ENCODE results near the gene CCDC182.

CCDC182 gene

DNA sequence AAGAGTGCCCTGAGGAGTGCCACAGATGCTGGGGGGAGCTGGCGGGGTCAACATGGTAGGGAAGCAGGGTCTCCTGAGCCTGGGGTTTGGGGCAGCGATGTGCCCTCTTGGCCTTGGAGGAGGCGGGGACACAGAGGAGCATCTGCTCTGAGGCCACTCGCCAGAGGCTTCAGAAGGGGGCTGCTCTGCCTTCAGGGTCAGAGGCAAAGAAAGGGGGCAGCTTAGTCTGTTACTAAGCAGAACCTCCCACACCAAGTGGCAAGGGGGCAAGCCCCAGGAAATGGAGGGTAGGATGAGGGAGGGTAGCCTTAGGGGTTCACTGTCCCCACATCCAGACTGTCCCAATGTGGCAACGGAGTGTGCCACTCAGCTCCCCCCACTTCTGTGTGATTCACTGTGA is 18.3 kb downstream of the CCDC182 start:
- no peak for DNase-seq (ENCODE audit: low read depth in 2 of 2)

DNA sequence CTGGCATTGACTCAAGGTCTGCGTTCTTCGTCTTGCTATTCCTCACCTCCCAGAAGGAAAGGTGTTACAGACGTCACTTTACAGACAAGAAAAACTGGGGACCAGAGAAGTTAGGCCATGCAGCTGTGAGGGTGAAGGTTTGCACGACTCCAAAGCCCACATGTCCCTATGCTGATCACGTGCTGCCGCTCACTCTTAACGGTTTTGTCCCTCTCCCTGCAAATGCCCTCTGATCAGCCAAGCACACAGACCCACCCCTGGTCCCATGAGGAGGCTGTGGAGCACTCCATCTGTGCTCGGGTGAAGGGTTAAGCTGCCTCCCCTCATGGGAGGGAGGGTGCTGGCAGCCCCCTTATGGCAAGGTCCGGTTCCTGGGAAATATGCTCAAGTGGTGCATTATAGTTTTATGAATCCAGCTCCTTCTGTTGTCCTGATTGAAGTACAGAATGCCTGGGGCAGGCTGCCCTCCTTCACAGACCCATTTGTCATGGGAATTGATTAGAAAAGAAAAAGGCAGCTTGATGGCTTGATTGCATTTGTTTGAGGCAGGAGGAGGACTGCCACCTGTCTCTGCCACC is 18.8 kb downstream of the CCDC182 start:
- DNase-seq (ENCODE audit: low read depth in 2 of 2), result no peak

DNA sequence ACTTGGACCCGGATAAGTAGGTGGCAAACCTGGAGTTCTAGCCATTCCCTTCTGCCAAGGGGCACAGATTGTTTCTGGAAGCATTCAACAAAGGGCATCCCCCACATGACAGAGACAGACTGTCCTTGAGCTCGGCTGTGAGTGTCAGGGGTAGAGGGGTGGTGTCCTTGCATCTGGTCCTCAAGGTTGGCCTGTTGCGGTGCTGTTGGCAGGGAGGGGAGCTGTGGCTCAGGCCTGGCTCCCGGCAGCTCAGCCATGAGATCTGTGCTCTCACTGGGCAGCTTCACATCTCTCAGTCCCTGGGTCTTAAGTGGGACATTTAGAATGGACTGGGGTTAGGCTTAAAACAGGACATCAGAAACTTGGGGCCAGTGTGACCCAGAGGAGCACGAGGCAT is 20.4 kb downstream of the CCDC182 start:
- no peak for DNase-seq (ENCODE audit: low read depth in 2 of 2)

DNA sequence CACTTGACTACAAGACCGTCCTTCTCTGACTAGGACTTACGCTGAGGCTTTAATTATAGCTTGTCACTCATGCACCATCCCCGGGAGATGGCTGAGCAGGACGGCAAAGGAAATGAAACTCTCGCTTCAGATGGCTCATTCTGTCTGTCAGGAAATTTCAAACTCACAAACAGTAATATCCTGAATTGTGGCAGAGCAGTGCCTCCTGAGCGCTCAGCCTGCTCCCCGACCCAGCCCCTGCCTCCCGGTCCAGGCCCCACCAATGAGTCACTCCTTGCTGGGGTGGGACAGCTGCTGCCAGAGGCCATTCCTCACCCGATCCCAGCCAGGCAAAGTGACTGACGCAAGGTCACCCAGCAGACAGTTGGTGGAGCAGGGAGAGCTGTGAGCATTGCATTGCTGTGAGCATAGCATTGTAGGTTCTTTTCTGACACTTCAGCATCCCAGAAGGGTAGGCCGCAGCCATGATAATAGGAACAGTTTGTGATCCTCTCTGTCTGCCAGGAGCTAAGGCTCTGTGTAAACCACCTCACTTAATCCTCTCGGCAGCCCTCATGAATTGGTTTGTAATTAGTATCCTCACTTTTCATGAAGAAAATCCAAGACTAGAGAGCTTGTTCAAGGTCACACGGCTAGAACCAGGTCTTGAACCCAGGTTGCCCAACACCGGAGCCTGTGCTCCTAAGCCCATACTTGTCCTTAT is 20.9 kb downstream of the CCDC182 start:
- no peak for DNase-seq (ENCODE audit: low read depth in 2 of 2)

DNA sequence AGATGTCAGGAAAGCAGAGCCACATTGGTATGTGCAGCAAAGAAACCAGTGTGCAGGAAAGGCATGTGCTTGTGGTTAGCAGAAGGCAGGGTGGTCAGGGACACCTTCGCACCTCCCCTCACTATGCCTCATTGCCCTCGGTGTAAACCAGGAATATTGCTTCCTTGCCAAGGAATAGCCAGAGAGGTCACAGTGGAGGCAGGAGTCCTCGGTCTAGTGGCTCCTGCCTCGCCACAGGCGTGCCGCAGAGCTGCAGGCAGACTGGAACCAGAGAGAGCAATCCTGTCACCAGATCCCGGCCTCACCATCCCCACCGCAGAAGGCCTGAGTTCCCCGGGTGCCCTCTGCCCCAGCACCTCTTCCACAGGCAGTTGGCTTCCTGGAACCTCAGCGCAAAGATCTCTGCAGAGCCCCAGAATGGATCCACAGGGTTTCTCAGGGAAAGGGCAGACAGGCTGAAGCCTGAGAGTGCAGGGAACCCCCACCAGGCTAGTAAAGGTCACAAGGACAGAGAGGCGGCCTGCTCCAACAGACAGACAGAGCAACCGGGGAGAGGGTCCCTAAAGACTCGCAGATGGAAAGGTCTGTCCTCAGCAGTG is 21.6 kb downstream of the CCDC182 start:
- no peak for DNase-seq (ENCODE audit: low read depth in 2 of 2)

DNA sequence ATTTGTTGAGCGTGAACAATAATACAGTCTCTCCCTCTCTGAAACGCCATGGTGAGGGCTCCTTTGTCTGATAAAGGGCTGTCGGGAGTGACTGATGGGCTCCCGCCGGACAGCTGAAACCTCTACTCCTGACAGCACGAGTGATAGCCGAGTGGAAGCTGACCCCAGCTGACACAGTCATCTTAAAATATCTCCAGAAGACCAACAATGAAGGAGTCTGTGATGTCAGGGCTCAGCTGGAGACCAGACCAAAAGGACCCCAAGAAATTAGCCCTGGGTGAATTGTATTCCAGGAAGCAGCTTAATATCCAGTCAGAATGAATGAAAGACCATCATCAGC is 22.4 kb downstream of the CCDC182 start:
- DNase-seq (ENCODE audit: low read depth in 2 of 2), result no peak

DNA sequence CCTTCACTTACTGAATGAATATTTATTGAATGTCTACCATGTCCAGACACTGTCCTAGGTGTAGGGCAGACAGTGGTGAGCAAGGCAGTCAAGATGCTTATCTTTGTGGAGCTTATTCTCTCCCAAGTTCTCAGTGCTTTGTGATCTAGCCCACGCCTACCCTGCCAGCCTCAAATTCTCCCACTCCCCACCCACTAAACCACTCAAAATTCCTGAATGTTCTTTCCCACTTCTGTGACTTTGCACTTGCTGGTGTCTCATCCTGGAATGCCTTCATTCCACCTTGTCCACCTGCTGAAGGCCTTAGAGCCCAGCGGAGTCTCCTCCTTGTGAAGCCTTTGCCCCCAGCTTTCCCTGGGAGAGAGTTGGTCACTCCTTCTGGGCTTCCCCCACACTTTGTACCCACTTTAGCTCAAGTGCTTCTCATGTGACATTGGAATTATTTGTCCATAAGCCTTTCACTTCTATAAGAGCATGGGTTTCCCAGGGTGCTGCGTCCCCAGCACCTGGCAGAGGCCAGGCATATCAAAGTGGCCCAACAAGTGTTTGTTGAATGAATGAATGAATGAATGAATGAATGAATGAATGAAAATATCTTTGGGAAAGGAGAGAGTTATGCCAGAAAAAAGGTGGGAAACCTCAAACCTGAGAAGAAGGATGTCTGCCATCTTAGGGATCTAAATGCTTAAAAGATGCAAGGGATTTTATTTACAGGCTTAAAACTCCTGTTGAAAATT is 23.0 kb downstream of the CCDC182 start:
- DNase-seq (ENCODE audit: low read depth in 2 of 2), result no peak

DNA sequence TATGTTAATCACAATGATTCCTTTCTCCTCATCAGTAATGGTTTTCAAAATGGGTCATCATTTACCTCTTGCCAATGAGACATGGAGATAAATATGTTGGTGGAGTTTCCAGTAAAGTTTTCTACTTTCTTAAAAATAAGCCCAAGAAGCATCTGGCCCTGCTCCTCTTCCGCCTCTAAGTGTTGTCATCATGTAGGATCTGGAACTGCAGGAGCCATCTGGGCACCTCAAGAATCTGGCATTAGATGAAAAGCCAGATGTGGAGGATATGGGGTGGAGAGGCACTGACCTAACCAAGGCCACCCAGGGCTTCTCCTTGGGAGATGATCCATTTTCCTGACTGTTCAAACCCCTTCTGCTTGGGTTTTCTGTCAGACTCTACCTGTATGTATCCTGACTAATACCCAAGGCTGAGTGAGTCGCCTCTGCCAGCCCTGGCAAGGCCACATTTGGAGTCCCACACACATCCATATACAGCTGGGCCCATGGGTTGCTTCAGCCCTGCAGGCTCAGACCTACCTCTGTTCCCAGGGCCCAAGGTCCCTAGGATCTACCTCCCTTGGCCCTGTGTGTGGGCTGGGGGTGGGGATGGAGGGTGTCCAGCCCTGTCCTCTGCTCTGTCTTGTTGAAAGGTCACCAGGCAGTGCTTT is 24.6 kb downstream of the CCDC182 start:
- DNase-seq (ENCODE audit: low read depth in 2 of 2), result no peak

DNA sequence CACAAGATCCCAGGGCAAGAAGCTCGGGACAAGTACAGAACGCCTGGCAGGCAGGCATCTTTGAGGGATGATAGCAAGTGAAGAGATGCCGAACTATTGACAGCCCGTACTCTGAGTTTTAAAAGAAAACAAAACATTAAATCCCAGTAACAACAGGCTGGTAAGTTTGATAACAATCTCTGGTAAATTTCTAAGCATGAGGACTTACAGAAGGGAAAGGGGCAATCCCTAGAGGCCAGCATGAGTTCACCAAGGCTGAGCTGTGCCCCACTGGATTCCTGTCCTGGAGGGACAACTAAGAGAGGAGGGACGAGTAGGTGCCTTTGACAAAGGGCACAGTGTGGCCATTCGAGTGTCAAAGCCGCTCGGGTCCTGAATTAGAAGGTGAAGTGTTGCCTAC is 26.2 kb downstream of the CCDC182 start:
- no peak for DNase-seq (ENCODE audit: low read depth in 2 of 2)

DNA sequence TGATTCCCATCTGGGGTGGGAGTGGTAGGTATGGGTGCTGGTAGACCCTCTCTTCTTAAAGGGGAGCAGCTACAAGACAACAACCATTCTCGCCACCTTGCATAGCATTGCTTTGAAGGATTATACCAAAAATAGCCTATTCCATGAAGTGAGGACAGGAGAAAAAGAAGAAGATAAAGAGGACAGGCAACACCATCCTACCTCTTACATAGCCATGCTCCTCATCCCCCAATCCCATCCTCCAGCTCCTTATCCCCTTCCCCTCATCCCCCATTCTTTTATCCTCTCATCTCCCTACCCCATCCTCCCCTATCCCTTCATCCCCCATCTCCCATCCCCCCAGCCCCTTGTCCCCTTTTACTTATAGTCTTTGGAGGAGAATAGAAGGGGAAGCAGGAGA is 29.1 kb downstream of the CCDC182 start:
- no peak for DNase-seq (ENCODE audit: low read depth in 2 of 2)

DNA sequence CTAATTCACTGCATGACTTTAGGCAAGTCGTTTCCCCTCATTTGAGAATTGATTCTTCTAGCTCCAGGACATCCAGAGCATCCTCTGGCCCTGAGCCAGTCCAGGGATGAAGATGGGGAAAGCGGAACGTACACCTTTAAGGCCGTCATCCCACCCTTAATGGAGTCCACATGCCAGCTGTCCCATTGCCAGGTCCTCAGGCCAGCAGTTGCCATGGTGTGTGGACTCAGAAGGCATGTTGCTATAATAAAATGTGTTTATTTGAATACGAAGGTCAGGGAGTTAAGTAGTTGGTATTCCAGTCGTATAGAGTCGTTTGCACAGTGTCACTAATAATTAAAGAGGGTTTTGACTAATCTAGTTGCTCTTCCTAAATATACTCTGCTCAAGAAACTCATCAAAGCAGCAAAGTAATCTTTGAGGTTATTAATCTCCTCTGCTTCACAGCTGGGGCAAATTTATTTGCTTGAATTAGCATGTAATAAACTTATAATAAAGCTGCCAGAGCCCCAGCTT is 30.4 kb downstream of the CCDC182 start:
- no peak for DNase-seq (ENCODE audit: low read depth in 2 of 2)

DNA sequence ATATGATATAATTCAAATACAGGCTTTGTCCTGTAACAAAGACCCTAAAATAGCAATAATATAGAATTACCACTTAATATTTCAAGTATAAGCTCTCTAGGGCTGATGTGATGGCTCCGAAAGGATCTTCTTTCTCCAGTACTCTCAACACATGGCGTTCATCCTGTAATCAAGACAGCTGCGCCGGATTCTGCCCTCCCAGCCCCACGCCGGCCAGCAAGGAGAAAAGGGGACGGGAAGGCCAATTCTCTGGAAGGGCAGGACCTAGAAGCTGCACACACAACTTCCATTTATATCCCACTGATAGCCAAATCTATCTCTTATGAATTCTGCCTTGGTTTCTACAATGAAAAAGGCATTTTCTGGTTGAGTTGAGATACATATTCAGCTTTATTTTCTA is 32.0 kb downstream of the CCDC182 start:
- DNase-seq (ENCODE audit: low read depth in 2 of 2), result no peak

DNA sequence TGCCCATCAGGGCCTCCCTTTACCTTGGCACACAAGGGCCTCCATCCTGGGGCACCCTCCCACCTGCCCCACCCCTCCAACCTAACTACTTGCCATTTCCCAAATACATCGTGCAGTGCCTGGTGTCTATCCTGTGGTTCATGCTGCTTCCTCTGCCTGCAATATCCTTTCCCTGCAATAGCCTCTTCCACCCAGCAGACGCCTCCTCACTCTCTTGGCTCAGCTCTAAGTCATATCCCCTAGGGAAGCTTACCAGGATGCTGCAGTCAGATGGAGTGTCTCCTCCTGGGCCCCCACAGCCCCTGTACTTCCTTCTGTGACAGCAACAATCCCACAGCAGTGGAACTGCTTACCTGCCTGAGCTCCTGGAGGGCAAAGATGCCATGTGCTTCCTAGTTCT is 36.7 kb downstream of the CCDC182 start:
- DNase-seq (ENCODE audit: low read depth in 2 of 2), result no peak

DNA sequence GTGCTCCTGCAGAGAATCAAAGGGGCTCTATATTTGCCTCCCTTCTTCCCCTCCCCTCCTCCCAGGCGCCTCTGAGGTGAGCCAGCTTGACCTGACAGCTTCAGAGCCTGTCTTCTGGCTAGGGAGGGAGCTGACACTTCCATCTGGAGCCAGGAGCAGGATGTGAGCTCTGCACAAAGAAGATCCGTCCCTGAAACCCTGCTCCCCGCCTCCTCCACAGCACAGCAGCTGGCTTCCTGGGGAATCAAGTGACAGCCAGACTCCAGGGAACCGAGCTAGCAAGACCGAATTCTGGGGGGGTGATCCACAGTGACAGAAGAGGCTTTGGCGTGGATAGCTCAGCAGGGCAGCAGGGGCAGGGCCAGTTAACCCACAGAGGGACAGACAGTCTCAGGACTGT is 37.2 kb downstream of the CCDC182 start:
- no peak for DNase-seq (ENCODE audit: low read depth in 2 of 2)

DNA sequence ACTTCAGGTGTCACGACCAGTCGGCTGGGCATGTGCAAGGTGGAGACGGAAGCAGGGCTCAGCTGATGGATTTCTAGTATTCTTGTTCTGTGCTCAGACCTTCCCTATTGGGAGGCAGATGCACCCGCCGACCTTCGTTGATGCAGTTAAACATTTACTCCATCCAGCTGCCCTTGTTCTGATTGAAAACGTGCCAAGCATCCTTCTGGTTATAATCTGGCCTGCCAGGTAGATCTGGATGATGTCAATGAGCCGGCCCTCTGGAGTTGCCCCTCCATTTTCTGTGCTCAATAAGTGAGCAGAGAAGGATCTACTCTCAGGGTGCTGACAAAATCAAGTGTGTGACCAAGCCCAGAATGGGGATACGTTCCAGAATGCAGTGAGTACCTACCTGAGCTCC is 38.3 kb downstream of the CCDC182 start:
- no peak for DNase-seq (ENCODE audit: low read depth in 2 of 2)

DNA sequence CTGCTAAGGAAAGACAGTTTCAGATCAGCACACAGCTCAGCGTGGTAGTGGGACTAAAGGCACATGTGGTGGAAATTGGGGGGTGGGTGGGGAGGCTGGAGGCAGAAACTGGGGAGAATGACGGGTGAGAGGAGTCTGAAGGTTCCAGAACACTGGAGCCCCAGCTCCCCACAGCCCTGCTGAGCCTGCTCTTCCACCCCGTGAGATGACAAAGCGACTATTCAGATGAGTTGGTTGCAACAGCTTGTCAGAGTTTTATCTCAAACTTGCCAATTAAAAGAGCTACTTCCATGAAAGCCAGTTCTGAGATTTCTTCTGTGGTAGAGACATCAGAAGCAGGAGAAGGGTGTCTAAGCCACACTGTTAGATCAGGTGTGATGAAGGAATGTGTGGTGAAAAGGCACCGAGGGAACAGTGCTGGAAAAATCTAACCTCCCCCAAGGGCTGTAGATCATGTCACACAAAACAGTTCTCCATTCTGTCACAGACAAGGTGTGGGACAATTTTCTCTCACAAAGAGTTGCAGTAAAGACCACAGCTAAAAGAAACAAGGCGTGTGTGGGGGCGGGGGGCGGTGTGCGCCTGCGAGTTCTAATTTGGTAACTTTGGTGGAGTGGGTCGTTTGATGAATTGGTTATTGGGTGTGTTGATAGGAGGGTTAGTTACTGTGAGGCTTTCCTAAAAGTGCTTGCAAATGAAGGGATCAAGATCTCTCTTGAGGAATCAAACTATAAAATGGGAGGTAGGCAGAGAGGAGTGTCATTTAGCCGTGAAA is 39.0 kb downstream of the CCDC182 start:
- no peak for DNase-seq (ENCODE audit: low read depth in 2 of 2)

DNA sequence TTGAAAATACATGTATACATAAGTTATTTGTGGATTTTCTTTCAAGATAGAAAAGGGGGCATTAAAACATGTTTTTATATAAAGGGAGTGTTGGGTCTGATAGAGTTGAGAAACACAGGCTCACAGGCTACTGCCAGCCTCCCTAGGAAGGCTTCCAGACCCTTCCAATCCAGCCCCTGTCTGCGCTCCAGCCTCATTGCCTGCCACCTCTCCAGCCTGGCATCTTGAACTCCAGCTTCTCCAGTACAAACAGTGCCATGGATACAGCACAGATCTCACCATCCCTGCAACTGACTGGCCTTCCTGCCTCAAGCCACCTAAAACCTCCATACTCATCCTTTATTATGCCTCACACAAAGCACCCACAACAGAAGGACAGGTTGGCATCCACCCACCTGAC is 40.7 kb downstream of the CCDC182 start:
- no peak for DNase-seq (ENCODE audit: low read depth in 2 of 2)

DNA sequence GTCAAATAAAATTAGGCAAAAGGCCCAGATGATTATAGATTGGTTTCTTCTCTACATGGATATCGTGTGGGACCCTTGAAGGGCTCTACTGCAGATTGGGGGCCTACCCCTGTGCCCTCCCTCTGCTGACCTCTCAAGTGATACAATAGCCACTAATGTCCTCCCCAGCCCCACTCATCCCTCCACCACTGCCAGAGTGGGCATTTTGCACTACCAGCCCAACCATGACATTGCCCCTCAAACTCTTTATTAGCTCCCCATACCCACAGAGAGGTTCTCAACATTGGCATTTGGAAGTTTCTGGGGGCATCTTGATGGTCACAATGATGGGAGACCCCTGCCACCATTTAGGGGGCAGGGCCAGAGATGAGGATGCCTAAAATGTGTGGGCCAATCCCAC is 41.8 kb downstream of the CCDC182 start:
- DNase-seq (ENCODE audit: low read depth in 2 of 2), result no peak

DNA sequence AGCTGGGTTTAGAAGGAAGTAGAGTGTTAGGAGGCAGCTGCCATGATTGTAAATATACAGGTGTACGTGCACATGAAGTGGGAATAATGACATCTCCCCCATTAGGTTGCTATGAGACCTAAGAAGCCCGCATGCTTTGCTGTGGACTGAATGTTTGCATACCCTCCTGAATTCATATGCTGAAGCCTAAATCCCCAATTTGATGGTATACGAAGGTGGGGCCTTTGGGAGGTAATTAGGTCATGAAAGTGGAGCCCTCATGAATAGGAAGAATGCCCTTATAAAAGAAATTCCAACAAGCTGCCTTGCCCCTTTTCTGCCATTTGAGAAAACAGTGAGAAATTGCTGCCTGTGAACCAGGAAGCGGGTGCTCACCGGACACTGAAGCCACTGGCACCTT is 44.0 kb downstream of the CCDC182 start:
- no peak for DNase-seq (ENCODE audit: low read depth in 2 of 2)

DNA sequence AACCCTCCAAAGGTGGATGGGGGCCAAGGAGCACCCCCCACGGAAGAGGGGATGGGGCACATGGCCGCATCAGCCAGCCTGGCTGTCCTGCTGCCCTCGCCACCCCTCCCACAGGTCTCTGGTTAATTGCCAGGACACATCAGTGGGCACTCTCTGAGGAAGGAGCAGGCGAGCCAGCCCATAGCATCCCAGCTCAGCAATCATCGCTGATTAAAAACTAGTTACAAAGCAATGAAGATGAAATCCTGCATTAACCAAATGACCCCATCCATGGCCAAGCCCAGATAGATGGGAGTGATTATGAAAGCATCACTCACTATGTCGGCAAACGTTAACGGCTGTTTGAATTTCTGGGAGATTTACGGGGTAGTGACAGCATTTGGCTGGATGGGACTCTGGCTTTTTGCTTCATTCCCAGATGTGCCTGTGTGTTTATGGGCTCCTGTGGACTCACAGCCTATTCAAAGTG is 45.3 kb downstream of the CCDC182 start:
- DNase-seq (ENCODE audit: low read depth in 2 of 2), result no peak

Data from stimulated activated CD4-positive, alpha-beta T cell treated with anti-CD3 and anti-CD28 coated beads, Interleukin-1b, Interleukin-23, amount 100 ng/mL, for 4 hours (primary cell).